Body of pancreas (tissue), 4 donors: ENCODE data around the gene MBD6. TPM values are rescaled to one million over a fixed set of nuclear protein-coding genes. Genes with fewer than 3 reads are reported as not detected.

Experiments
- ATAC-seq: fragments of 150-250 bp; one replicate; pipeline ENCODE4 v1.9.1; 2016
- DNase-seq, 4 donors: peaks; one replicate each; pipeline ENCODE4 v3.0.0-alpha.2; 2019
- H3K27ac ChIP-seq, 4 donors: fragments of 200-600 bp; sonication (generic); 1 replicate in 3 of 4; 2 replicates in 1 of 4; pipeline versions ENCODE4 v1.5.1 to v1.6.1; 2016 to 2019; ENCODE audit warnings: mild to moderate bottlenecking in 1 of 4, mixed read lengths in 1 of 4, moderate library complexity in 1 of 4
- H3K27me3 ChIP-seq, 2 donors: fragments of 200-600 bp; sonication (generic); one replicate each; pipeline ENCODE4 v1.6.0; 2016; ENCODE audit warnings: mild to moderate bottlenecking in 1 of 2
- H3K36me3 ChIP-seq, 2 donors: fragments of 200-600 bp; sonication (generic); replicated peaks in 1 of 2; 2 replicates each; pipeline ENCODE4 v1.5.1; 2016; ENCODE audit warnings: low read depth in 2 of 2; ENCODE audit not compliant: insufficient read depth in 1 of 2
- H3K4me1 ChIP-seq: fragments of 200-600 bp; sonication (generic); one replicate; pipeline ENCODE4 v1.6.0; 2016
- H3K4me3 ChIP-seq, 2 donors: fragments of 200-600 bp; sonication (generic); 1 replicate in 1 of 2; 2 replicates in 1 of 2; pipeline ENCODE4 v1.5.1; 2016 to 2019
- H3K9me3 ChIP-seq, 3 donors: fragments of 200-600 bp; sonication (generic); 1 replicate in 2 of 3; 2 replicates in 1 of 3; pipeline ENCODE4 v1.5.1; 2016
- POLR2A ChIP-seq, 3 donors: fragments of 450-650 bp; IDR thresholded peaks; one replicate each; pipeline ENCODE4 v1.6.1; 2016; ENCODE audit warnings: antibody characterized with exemption in 3 of 3, mild to moderate bottlenecking in 2 of 3
- WGBS, 2 donors: methylation state at CpG; one replicate each; pipeline ENCODE4 v1.1.5; 2017; 5-methylcytosine and 5-hydroxymethylcytosine counted together
- intact Hi-C: fragments of 100-400 bp; cut with DNase I; formaldehyde crosslinking; loops from one replicate; pipeline ENCODE4 v1.15.1; 2023
- total RNA-seq, 2 donors: library from RNA; depleted of rRNA; stranded (reverse); fragments of >200 nt; gene quantifications; one replicate each; pipeline ENCODE4 v1.1.0, GENCODE V29; 2016
- TF ChIP-seq, protein P1 (sequence below), 7 experiments: fragments of 450-650 bp in 4 of 7; fragments of 200-600 bp in 3 of 7; sonication (generic) in 3 of 7; IDR thresholded peaks; one replicate each; pipeline ENCODE4 v1.5.1; 2016 to 2019; ENCODE audit warnings: antibody characterized with exemption in 7 of 7

Gene MBD6
- total RNA-seq, 2 donors from 2014 or later, result 22.7 to 30.6 TPM

DNA sequence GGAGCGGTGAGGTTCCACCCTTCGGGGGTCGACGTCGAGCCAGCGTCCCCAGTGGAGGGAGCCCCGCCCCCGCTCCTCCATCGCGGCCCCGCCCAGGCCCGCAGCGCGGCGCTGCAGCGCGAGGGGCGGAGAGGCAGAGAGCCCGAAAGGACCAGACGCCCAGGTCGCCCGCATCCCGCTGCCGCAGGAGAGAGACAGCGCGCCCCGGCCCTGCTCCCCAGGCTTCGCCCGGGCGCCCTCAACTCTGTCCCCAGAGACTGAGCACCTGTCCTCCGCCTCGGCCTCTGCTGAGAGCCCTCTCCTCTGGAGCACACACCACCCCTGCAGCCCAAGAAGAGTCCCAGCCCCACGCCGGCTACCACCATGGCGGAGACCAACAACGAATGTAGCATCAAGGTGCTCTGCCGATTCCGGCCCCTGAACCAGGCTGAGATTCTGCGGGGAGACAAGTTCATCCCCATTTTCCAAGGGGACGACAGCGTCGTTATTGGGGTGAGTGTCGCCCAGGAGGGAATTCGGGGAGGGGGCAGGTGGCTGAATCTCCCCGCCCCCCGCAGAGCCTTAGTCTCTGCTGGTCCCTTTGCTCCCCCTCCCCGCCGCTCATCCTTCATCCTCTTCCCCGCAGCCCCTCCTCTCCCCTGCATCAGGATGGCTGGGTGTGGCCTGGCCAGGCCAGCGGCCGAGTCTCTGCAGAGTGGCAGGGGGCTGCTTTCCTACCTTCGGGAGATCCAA is 27.5 kb downstream of the MBD6 start, which contains the start of gene KIF5A:
KIF5A (plus strand) TSS at position 136 of the 732 bp plus-strand sequence; CDS start at position 364, 228 bp downstream.
- intact Hi-C loops, result no loop called here
- no peaks in the 10 kb centered on the region for H3K36me3 ChIP-seq
- WGBS, 2 donors, result 15 to 40% methylated on average over 17 to 47 of the region's 52 CpGs
- ATAC-seq (no peak), DNase-seq (peak in 2 of 4 donors; percentile 26 to 39)
- no peak within 1 kb of the TSS for H3K27ac ChIP-seq
- H3K27me3 ChIP-seq, result no peaks in the 10 kb centered on the region
- TF ChIP-seq, protein P1, sequence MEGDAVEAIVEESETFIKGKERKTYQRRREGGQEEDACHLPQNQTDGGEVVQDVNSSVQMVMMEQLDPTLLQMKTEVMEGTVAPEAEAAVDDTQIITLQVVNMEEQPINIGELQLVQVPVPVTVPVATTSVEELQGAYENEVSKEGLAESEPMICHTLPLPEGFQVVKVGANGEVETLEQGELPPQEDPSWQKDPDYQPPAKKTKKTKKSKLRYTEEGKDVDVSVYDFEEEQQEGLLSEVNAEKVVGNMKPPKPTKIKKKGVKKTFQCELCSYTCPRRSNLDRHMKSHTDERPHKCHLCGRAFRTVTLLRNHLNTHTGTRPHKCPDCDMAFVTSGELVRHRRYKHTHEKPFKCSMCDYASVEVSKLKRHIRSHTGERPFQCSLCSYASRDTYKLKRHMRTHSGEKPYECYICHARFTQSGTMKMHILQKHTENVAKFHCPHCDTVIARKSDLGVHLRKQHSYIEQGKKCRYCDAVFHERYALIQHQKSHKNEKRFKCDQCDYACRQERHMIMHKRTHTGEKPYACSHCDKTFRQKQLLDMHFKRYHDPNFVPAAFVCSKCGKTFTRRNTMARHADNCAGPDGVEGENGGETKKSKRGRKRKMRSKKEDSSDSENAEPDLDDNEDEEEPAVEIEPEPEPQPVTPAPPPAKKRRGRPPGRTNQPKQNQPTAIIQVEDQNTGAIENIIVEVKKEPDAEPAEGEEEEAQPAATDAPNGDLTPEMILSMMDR (IDR thresholded peaks at IDR 0.05), result no peak
- no peak for TF ChIP-seq POLR2A (IDR thresholded peaks at IDR 0.05)
- H3K4me1 ChIP-seq, result peaks cover 21% of the 10 kb centered on the region
- H3K4me3 ChIP-seq, result no peak within 1 kb of the TSS
- H3K9me3 ChIP-seq, result no peaks in the 10 kb centered on the region

DNA sequence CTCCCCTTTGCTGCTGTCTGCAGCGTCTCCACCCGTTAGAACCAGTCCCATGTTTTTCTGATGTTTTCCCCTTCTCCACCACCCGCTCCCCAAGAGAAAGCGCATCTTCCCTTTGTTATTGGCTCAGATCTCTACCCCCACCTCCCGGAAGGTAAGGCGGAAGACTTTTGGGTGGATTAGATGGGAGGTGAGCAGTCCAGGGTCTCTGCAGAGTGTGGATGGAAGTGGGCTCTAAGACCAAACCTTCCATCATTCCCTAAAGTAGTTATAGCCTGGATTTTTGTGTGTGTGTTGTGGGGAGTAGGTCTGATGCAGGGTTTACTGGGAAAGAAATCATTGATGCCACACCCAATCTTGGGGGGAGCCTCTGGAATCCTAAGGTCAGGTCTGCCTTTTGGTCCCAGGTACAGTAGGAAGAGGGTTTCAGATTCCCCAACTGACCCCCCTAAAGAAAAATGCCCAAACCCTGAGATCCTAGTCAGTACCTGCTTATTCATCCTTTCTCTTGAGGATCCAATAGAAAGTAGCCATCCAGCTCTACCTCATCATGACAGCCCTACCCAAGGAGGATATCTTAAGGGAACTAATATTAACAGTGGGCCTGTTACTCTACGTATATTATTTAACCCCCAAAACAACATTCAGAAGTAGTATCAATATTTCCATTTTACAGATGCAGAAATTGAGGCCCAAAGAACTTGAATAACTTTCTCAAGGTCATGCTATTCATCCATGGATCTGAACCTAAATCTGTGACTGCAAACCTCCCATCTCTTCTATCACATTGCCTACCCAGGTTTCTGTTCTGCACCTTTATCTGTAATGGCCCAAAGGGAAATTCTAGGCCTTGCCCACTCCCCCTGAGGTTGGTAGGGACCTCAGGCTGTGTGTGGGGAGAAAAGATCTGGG is 28.3 kb downstream of the MBD6 start:
- Histone ChIP-seq H3K27me3 (no peaks in the 10 kb centered on the region), H3K4me3 (no peak overlapping the region), H3K27ac (no peak overlapping the region), H3K9me3 (no peaks in the 10 kb centered on the region), H3K36me3 (no peaks in the 10 kb centered on the region), H3K4me1 (peaks cover 12% of the 10 kb centered on the region)
- intact Hi-C loops, result no loop called here
- TF ChIP-seq POLR2A (IDR thresholded peaks at IDR 0.05), result no peak
- TF ChIP-seq, protein P1 (IDR thresholded peaks at IDR 0.05), result no peak
- ATAC-seq (no peak), DNase-seq (no peak)
- 61 to 73% methylated on average over 7 of the region's 7 CpGs for WGBS, 2 donors

DNA sequence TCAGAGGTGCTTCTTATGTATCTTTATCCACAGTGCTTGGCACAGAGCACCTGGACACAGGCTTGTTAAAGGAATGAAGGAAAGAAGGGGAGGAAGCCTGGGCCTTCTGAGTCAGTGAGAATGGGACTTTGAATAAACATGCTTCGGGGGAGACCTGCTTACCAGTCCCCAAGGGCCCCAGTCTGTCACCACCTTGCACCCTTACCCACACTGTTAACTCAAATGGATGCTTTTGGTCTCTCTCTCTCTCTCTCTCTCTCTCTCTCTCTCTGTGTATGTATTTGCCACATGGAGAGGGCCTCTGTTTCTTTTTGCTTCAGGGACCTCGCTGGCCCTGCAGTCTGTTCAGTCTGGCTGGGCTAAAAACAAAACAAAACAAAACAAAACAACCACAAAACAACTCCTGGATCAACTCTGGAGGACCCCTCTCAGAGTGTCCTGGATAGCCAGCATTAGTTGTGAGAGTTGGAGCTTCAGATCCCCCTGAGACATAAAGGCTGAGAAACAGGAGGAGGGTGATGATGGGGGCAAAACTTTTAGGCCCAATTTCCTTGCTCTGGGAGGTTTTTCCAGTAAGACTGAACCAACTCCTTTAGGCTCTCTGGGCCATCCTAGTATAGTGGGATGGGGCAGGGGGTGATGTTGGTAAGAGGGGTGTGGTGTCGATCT is 29.1 kb downstream of the MBD6 start:
- Histone ChIP-seq H3K4me3 (no peak overlapping the region), H3K27ac (no peak overlapping the region), H3K36me3 (no peaks in the 10 kb centered on the region), H3K27me3 (no peaks in the 10 kb centered on the region), H3K4me1 (peaks cover 10% of the 10 kb centered on the region), H3K9me3 (no peaks in the 10 kb centered on the region)
- no peak for ATAC-seq
- WGBS, 2 donors, result 71 to 84% methylated on average over 3 of the region's 3 CpGs
- DNase-seq, result no peak
- TF ChIP-seq, protein P1 (IDR thresholded peaks at IDR 0.05), result no peak
- no peak for TF ChIP-seq POLR2A (IDR thresholded peaks at IDR 0.05)
- intact Hi-C loops, result no loop called here

DNA sequence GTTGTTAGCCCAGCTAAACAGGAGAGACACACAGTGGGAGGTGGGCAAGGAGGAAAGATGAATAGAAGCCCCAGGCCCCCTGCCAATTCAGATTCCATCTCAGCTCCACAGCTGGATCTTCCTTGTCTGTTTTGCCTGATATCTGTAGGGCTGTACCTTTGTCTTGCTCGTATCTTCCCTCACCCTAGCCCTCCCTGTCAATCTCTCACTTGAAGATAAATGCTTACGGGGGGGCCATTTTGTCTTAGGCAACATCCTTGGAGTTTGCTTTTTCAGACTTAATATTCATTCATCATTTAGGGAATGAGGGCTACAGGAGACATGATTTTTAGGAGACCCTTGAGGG is 29.7 kb downstream of the MBD6 start:
- TF ChIP-seq, protein P1 (IDR thresholded peaks at IDR 0.05), result no peak
- TF ChIP-seq POLR2A (IDR thresholded peaks at IDR 0.05), result no peak
- DNase-seq (no peak), ATAC-seq (no peak)
- Histone ChIP-seq H3K36me3 (no peaks in the 10 kb centered on the region), H3K27me3 (no peaks in the 10 kb centered on the region), H3K4me3 (no peak overlapping the region), H3K4me1 (peaks cover 8% of the 10 kb centered on the region), H3K27ac (no peak overlapping the region), H3K9me3 (no peaks in the 10 kb centered on the region)
- intact Hi-C loops, result no loop called here
- WGBS, 2 donors, result 76 to 85% methylated on average over 2 of the region's 2 CpGs
